Loucy (cell line): ENCODE results near the gene MRPL32.

Source experiments
- H2AFZ ChIP-seq: fragments of 200-600 bp; sonication (generic); 2 replicates; pipeline ENCODE4 v1.6.0; 2016; ENCODE audit warnings: antibody characterized with exemption, mild to moderate bottlenecking, low read length, moderate library complexity
- H3F3A ChIP-seq: fragments of 200-600 bp; 2 replicates; pipeline ENCODE4 v1.6.0; 2016; ENCODE audit warnings: antibody characterized with exemption, low read depth, mild to moderate bottlenecking
- H3K27me3 ChIP-seq: fragments of 200-600 bp; sonication (generic); 2 replicates; pipeline ENCODE4 v1.6.1; 2014; ENCODE audit warnings: low read length, mild to moderate bottlenecking; ENCODE audit not compliant: insufficient read depth, poor library complexity, severe bottlenecking
- H3K36me3 ChIP-seq: fragments of 200-600 bp; sonication (generic); 2 replicates; pipeline ENCODE4 v1.6.1; 2016; ENCODE audit warnings: low read length; ENCODE audit not compliant: insufficient read depth
- H3K4me1 ChIP-seq: fragments of 200-600 bp; sonication (generic); 2 replicates; pipeline ENCODE4 v1.5.1; 2014; ENCODE audit warnings: low read length, mild to moderate bottlenecking; ENCODE audit not compliant: insufficient read depth, poor library complexity, severe bottlenecking
- H3K4me2 ChIP-seq: fragments of 200-600 bp; sonication (generic); 2 replicates; pipeline ENCODE4 v1.6.0; 2014; ENCODE audit warnings: antibody characterized with exemption, low read length, low read depth, mild to moderate bottlenecking; ENCODE audit not compliant: poor library complexity, severe bottlenecking
- H3K4me3 ChIP-seq: fragments of 200-600 bp; sonication (generic); 2 replicates; pipeline ENCODE4 v1.5.1; 2014; ENCODE audit warnings: low read length, mild to moderate bottlenecking, mixed read lengths; ENCODE audit not compliant: poor library complexity, severe bottlenecking
- H3K79me2 ChIP-seq: fragments of 200-600 bp; sonication (generic); 2 replicates; pipeline ENCODE4 v1.6.1; 2014; ENCODE audit warnings: low read length; ENCODE audit not compliant: insufficient read depth
- H3K9ac ChIP-seq: fragments of 200-600 bp; sonication (generic); 2 replicates; pipeline ENCODE4 v1.6.0; 2014; ENCODE audit warnings: mild to moderate bottlenecking, low read depth, low read length, moderate library complexity; ENCODE audit not compliant: poor library complexity, severe bottlenecking
- H3K9me2 ChIP-seq: fragments of 200-600 bp; sonication (generic); replicated peaks from 2 replicates; pipeline ENCODE4 v1.6.1; 2016; ENCODE audit warnings: low read depth, low read length, mixed read lengths
- H3K9me3 ChIP-seq: fragments of 200-600 bp; sonication (generic); 2 replicates; pipeline ENCODE4 v1.6.1; 2014; ENCODE audit warnings: mild to moderate bottlenecking, antibody characterized with exemption, low read length, low read depth; ENCODE audit not compliant: insufficient read depth
- H4K20me1 ChIP-seq: fragments of 200-600 bp; sonication (generic); 2 replicates; pipeline ENCODE4 v1.6.0; 2014; ENCODE audit warnings: antibody characterized with exemption, low read length, mild to moderate bottlenecking; ENCODE audit not compliant: insufficient read depth, poor library complexity, severe bottlenecking
- CTCF ChIP-seq: fragments of 200-600 bp; sonication (generic); conservative IDR thresholded peaks from 2 replicates; pipeline ENCODE4 v1.5.1; 2014; ENCODE audit warnings: mild to moderate bottlenecking, antibody characterized with exemption, low read length
- EZH2phosphoT487 ChIP-seq: fragments of 200-600 bp; IDR thresholded peaks from 2 replicates; pipeline ENCODE4 v1.6.1; 2018; ENCODE audit warnings: antibody characterized with exemption, mild to moderate bottlenecking, moderate library complexity, borderline replicate concordance

The MRPL32 gene

GRCh38 chr7:42964293-42964692 lies 32.1 kb downstream of the MRPL32 start:
- no peak for TF ChIP-seq EZH2phosphoT487
- no peak for TF ChIP-seq CTCF
- no peak overlapping the region for H3K4me2 ChIP-seq
- no peak overlapping the region for H3K9ac ChIP-seq
- H2AFZ ChIP-seq = no peak overlapping the region
- H3K4me3 ChIP-seq = no peak overlapping the region
- no peaks in the 10 kb centered on the region for H3K27me3 ChIP-seq
- no peaks in the 10 kb centered on the region for H3K4me1 ChIP-seq
- H4K20me1 ChIP-seq = no peaks in the 10 kb centered on the region
- H3K79me2 ChIP-seq = no peaks in the 10 kb centered on the region
- H3K9me3 ChIP-seq = no peaks in the 10 kb centered on the region
- no peaks in the 10 kb centered on the region for H3F3A ChIP-seq
- H3K36me3 ChIP-seq = no peaks in the 10 kb centered on the region
- H3K9me2 ChIP-seq = no peaks in the 10 kb centered on the region; the same call in 1 of the 2 replicates

- no peaks in the 10 kb centered on the region for H3K27me3 ChIP-seq
- no peaks in the 10 kb centered on the region for H3K79me2 ChIP-seq
- H3F3A ChIP-seq = no peaks in the 10 kb centered on the region
- TF ChIP-seq CTCF (no peak), EZH2phosphoT487 (no peak)
- no peak overlapping the region for H3K9ac ChIP-seq
- H2AFZ ChIP-seq = no peak overlapping the region
- H3K36me3 ChIP-seq = no peaks in the 10 kb centered on the region
- H3K4me3 ChIP-seq = no peak overlapping the region
- H4K20me1 ChIP-seq = no peaks in the 10 kb centered on the region
- no peak overlapping the region for H3K4me2 ChIP-seq
- no peaks in the 10 kb centered on the region; the same call in 1 of the 2 replicates for H3K9me2 ChIP-seq
- H3K9me3 ChIP-seq = no peaks in the 10 kb centered on the region
- no peaks in the 10 kb centered on the region for H3K4me1 ChIP-seq
Measured at GRCh38 chr7:42964849-42965805, 33.0 kb downstream of the MRPL32 start.

- no peaks in the 10 kb centered on the region for H3K36me3 ChIP-seq
- no peak overlapping the region for H3K4me3 ChIP-seq
- no peaks in the 10 kb centered on the region for H3K27me3 ChIP-seq
- H3K4me2 ChIP-seq = no peak overlapping the region
- H3K9ac ChIP-seq = no peak overlapping the region
- no peaks in the 10 kb centered on the region for H4K20me1 ChIP-seq
- H3K9me3 ChIP-seq = no peaks in the 10 kb centered on the region
- H3K4me1 ChIP-seq = no peaks in the 10 kb centered on the region
- H2AFZ ChIP-seq = no peak overlapping the region
- H3K9me2 ChIP-seq = no peaks in the 10 kb centered on the region; the same call in 1 of the 2 replicates
- H3F3A ChIP-seq = no peaks in the 10 kb centered on the region
- TF ChIP-seq CTCF (no peak), EZH2phosphoT487 (no peak)
- no peaks in the 10 kb centered on the region for H3K79me2 ChIP-seq
Measured at GRCh38 chr7:42967391-42967790, 35.2 kb downstream of the MRPL32 start.
